PC-9 (cell line): Measurements from ENCODE around the gene LCP1.

Experiments
- EZH2 ChIP-seq: fragments of 200-600 bp; sonication (generic); IDR thresholded peaks from 2 replicates; pipeline ENCODE4 v1.8.0; 2017; ENCODE audit warnings: antibody characterized with exemption, low read depth
- TF ChIP-seq, protein P1 (sequence below): fragments of 200-600 bp; sonication (generic); conservative IDR thresholded peaks from 2 replicates; pipeline ENCODE4 v1.6.1; 2017; ENCODE audit warnings: mixed run types, antibody characterized with exemption, mild to moderate bottlenecking, moderate library complexity

DNA sequence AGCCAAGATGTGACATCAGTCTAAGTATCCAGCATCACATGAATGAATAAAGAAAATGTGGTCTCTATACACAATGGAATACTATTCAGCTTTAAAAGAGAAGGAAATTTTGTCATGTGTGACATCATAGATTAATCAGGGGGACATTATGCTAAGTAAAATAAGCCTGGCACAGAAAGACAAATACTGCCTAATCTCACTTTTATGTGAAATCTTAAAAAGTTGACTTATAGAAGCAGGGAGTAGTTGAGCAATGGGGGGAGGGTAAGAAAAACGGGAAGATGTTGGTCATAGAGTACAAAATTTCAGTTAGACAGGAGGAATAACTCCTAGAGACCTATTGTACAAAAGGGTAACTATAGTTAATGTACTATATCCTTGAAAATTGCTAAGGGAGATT lies 10.4 kb upstream of the LCP1 start:
- no peak for TF ChIP-seq EZH2
- TF ChIP-seq, protein P1, sequence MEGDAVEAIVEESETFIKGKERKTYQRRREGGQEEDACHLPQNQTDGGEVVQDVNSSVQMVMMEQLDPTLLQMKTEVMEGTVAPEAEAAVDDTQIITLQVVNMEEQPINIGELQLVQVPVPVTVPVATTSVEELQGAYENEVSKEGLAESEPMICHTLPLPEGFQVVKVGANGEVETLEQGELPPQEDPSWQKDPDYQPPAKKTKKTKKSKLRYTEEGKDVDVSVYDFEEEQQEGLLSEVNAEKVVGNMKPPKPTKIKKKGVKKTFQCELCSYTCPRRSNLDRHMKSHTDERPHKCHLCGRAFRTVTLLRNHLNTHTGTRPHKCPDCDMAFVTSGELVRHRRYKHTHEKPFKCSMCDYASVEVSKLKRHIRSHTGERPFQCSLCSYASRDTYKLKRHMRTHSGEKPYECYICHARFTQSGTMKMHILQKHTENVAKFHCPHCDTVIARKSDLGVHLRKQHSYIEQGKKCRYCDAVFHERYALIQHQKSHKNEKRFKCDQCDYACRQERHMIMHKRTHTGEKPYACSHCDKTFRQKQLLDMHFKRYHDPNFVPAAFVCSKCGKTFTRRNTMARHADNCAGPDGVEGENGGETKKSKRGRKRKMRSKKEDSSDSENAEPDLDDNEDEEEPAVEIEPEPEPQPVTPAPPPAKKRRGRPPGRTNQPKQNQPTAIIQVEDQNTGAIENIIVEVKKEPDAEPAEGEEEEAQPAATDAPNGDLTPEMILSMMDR = no peak
